H7 (cell line): ENCODE measurements around the gene TAL2. TPM values are rescaled to one million over a fixed set of nuclear protein-coding genes. Genes with fewer than 3 reads are reported as not detected.
"Not testable (repeated sequence)": the region's sequence is repeated elsewhere in the genome, so short reads cannot be mapped to it uniquely, and the experiment has no call there.

ENCODE experiments used
- DNase-seq: peaks from one replicate; pipeline ENCODE4 v3.0.0; 2012
- H3K27me3 ChIP-seq: 2 replicates; pipeline ENCODE4 v1.6.0; 2011; ENCODE audit warnings: mild to moderate bottlenecking, low read length; ENCODE audit not compliant: control insufficient read depth, insufficient read depth
- H3K36me3 ChIP-seq: replicated peaks from 2 replicates; pipeline ENCODE4 v1.5.1; 2011; ENCODE audit warnings: low read length; ENCODE audit not compliant: control insufficient read depth, insufficient read depth
- H3K4me3 ChIP-seq: 2 replicates; pipeline ENCODE4 v1.5.1; 2011; ENCODE audit warnings: low read depth, mild to moderate bottlenecking, control low read depth, low read length, moderate library complexity; ENCODE audit not compliant: insufficient read depth
- total RNA-seq: library from RNA; depleted of rRNA; stranded (reverse); fragments of >200 nt; shearing (Covaris generic); gene quantifications from 2 replicates; pipeline ENCODE4 v1.2.3, GENCODE V29; 2014

Gene TAL2
- total RNA-seq, 1 experiment from 2014 or later = not detected

- H3K27me3 ChIP-seq = no peaks in the 10 kb centered on the region; the same call in 1 of the 2 replicates
- no peak overlapping the region for H3K4me3 ChIP-seq
- DNase-seq = no peak
- H3K36me3 ChIP-seq = no peaks in the 10 kb centered on the region
Observed at GRCh38 chr9:105683688-105684275, 21.5 kb downstream of the TAL2 start.

- no peak for DNase-seq
- Histone ChIP-seq H3K4me3 (no peak overlapping the region), H3K36me3 (no peaks in the 10 kb centered on the region), H3K27me3 (no peaks in the 10 kb centered on the region; the same call in 1 of the 2 replicates)
Observed at GRCh38 chr9:105686936-105687335, 24.7 kb downstream of the TAL2 start.

GRCh38 chr9:105690742-105691141, 28.5 kb downstream of the TAL2 start:
- Histone ChIP-seq H3K36me3 (no peaks in the 10 kb centered on the region), H3K4me3 (no peak overlapping the region), H3K27me3 (peaks cover 21% of the 10 kb centered on the region)
- no peak for DNase-seq

GRCh38 chr9:105693435-105694189, 31.4 kb downstream of the TAL2 start:
- DNase-seq = no peak
- peaks cover 21% of the 10 kb centered on the region for H3K27me3 ChIP-seq
- no peaks in the 10 kb centered on the region for H3K36me3 ChIP-seq
- peak overlapping the region; percentile 66; the same call in 1 of the 2 replicates for H3K4me3 ChIP-seq

- H3K27me3 ChIP-seq = peaks cover 21% of the 10 kb centered on the region
- no peaks in the 10 kb centered on the region for H3K36me3 ChIP-seq
- peak; percentile 96 for DNase-seq
- H3K4me3 ChIP-seq = peak within 1 kb of the TSS; percentile 66
Observed at GRCh38 chr9:105694190-105694847, 32.1 kb downstream of the TAL2 start, which contains the start of gene TMEM38B. TMEM38B (plus strand) TSS chr9:105694541; CDS start chr9:105694661, 120 bp downstream.

- Histone ChIP-seq H3K27me3 (peaks cover 21% of the 10 kb centered on the region), H3K36me3 (no peaks in the 10 kb centered on the region), H3K4me3 (peak overlapping the region; percentile 66)
- peak; percentile 80 for DNase-seq
Observed at GRCh38 chr9:105694848-105695581, 32.8 kb downstream of the TAL2 start.

GRCh38 chr9:105696219-105696793, 34.0 kb downstream of the TAL2 start:
- peaks cover 21% of the 10 kb centered on the region for H3K27me3 ChIP-seq
- no peak for DNase-seq
- H3K4me3 ChIP-seq = no peak overlapping the region
- no peaks in the 10 kb centered on the region for H3K36me3 ChIP-seq

- H3K27me3 ChIP-seq = peaks cover 21% of the 10 kb centered on the region
- no peaks in the 10 kb centered on the region for H3K36me3 ChIP-seq
- H3K4me3 ChIP-seq = no peak overlapping the region
- no peak for DNase-seq
Observed at GRCh38 chr9:105697871-105698270, 35.6 kb downstream of the TAL2 start.

GRCh38 chr9:105698348-105698870, 36.2 kb downstream of the TAL2 start:
- Histone ChIP-seq H3K4me3 (no peak overlapping the region), H3K36me3 (no peaks in the 10 kb centered on the region), H3K27me3 (peaks cover 15% of the 10 kb centered on the region)
- DNase-seq = no peak

GRCh38 chr9:105700668-105701067, 38.4 kb downstream of the TAL2 start:
- Histone ChIP-seq H3K36me3 (no peaks in the 10 kb centered on the region), H3K4me3 (no peak overlapping the region), H3K27me3 (no peaks in the 10 kb centered on the region)
- DNase-seq = no peak

- no peaks in the 10 kb centered on the region for H3K27me3 ChIP-seq
- DNase-seq = no peak
- no peaks in the 10 kb centered on the region for H3K36me3 ChIP-seq
- H3K4me3 ChIP-seq = no peak overlapping the region
Observed at GRCh38 chr9:105701145-105701544, 38.9 kb downstream of the TAL2 start.

- H3K36me3 ChIP-seq = no peaks in the 10 kb centered on the region
- H3K27me3 ChIP-seq = no peaks in the 10 kb centered on the region
- H3K4me3 ChIP-seq = no peak overlapping the region
- DNase-seq = no peak
Observed at GRCh38 chr9:105702207-105702606, 40.0 kb downstream of the TAL2 start.

GRCh38 chr9:105703638-105704037, 41.4 kb downstream of the TAL2 start:
- not testable (repeated sequence) for DNase-seq, H3K27me3 ChIP-seq, H3K4me3 ChIP-seq, H3K36me3 ChIP-seq

GRCh38 chr9:105706156-105706555, 43.9 kb downstream of the TAL2 start:
- H3K36me3 ChIP-seq = no peaks in the 10 kb centered on the region
- no peak for DNase-seq
- H3K4me3 ChIP-seq = no peak overlapping the region

More at GRCh38 chr9:105706156-105706555, 43.9 kb downstream of the TAL2 start:
- H3K27me3 ChIP-seq = no peaks in the 10 kb centered on the region
